DND-41 (cell line): Measurements from ENCODE around the gene HSD17B3.

Experiments
- ATAC-seq: fragments of 200-7000 bp; cut with Tn5 transposase; 3 replicates; pipeline ENCODE4 v1.9.1; 2021; ENCODE audit warnings: low read depth; ENCODE audit not compliant: insufficient read depth
- DNase-seq: peaks from one replicate; pipeline ENCODE4 v3.0.0-alpha.2; 2020
- H2AFZ ChIP-seq: 2 replicates; pipeline ENCODE4 v1.6.0; 2012; ENCODE audit warnings: low read depth, low read length
- H3K27ac ChIP-seq: 2 replicates; pipeline ENCODE4 v1.5.1; 2012; ENCODE audit warnings: low read length, inconsistent platforms
- H3K27me3 ChIP-seq: fragments of 200-600 bp; sonication (generic); 2 replicates; pipeline ENCODE4 v1.6.0; 2012; ENCODE audit warnings: low read length, mild to moderate bottlenecking, inconsistent platforms; ENCODE audit not compliant: insufficient read depth, poor library complexity
- H3K36me3 ChIP-seq: 2 replicates; pipeline ENCODE4 v1.5.1; 2012; ENCODE audit warnings: low read length, inconsistent platforms; ENCODE audit not compliant: insufficient read depth
- H3K4me1 ChIP-seq: 2 replicates; pipeline ENCODE4 v1.5.1; 2012; ENCODE audit warnings: mild to moderate bottlenecking, low read length; ENCODE audit not compliant: insufficient read depth
- H3K4me2 ChIP-seq: 2 replicates; pipeline ENCODE4 v1.6.0; 2012; ENCODE audit warnings: mild to moderate bottlenecking, moderate library complexity, low read length, inconsistent platforms; ENCODE audit not compliant: insufficient read depth
- H3K4me3 ChIP-seq, 2 experiments: fragments of 200-600 bp in 1 of 2; shearing (Covaris generic) in 1 of 2; 2 replicates each; pipeline ENCODE4 v1.5.1; 2012 to 2016; ENCODE audit warnings: inconsistent platforms in 2 of 2, low read length in 2 of 2, mild to moderate bottlenecking in 2 of 2, low read depth in 1 of 2, moderate library complexity in 1 of 2
- H3K79me2 ChIP-seq: 2 replicates; pipeline ENCODE4 v1.6.0; 2012; ENCODE audit warnings: low read length, inconsistent platforms; ENCODE audit not compliant: insufficient read depth
- H3K9ac ChIP-seq: 2 replicates; pipeline ENCODE4 v1.6.0; 2012; ENCODE audit warnings: low read depth, mild to moderate bottlenecking, inconsistent platforms, low read length, moderate library complexity
- H3K9me3 ChIP-seq: 2 replicates; pipeline ENCODE4 v1.5.1; 2012; ENCODE audit warnings: low read length, moderate library complexity, mild to moderate bottlenecking, inconsistent platforms; ENCODE audit not compliant: insufficient read depth, severe bottlenecking
- H4K20me1 ChIP-seq: 2 replicates; pipeline ENCODE4 v1.6.0; 2012; ENCODE audit warnings: low read length; ENCODE audit not compliant: insufficient read depth
- CTCF ChIP-seq: IDR thresholded peaks from 2 replicates; pipeline ENCODE4 v1.5.1; 2012; ENCODE audit warnings: borderline replicate concordance, low read length, moderate library complexity, mild to moderate bottlenecking; ENCODE audit not compliant: poor library complexity, severe bottlenecking; ENCODE audit errors: extremely low read depth
- EZH2 ChIP-seq: IDR thresholded peaks from 3 replicates; pipeline ENCODE4 v1.6.1; 2012; ENCODE audit warnings: borderline replicate concordance, low read depth, mild to moderate bottlenecking, moderate library complexity, low read length, inconsistent platforms; ENCODE audit not compliant: severe bottlenecking

HSD17B3 gene

GRCh38 chr9:96293498-96294158 lies 8.3 kb downstream of the HSD17B3 start:
- no peak overlapping the region for H2AFZ ChIP-seq
- no peaks in the 10 kb centered on the region for H3K27me3 ChIP-seq
- no peaks in the 10 kb centered on the region for H3K36me3 ChIP-seq
- no peaks in the 10 kb centered on the region for H3K9me3 ChIP-seq
- H3K4me3 ChIP-seq = no peak overlapping the region
- no peaks in the 10 kb centered on the region for H3K79me2 ChIP-seq
- H3K4me2 ChIP-seq = no peak overlapping the region
- no peaks in the 10 kb centered on the region for H4K20me1 ChIP-seq
- TF ChIP-seq CTCF (no peak), EZH2 (no peak)
- DNase-seq = no peak
- no peaks in the 10 kb centered on the region for H3K4me1 ChIP-seq
- no peak for ATAC-seq
- no peak overlapping the region for H3K9ac ChIP-seq
- no peak overlapping the region for H3K27ac ChIP-seq

- H3K4me1 ChIP-seq = no peaks in the 10 kb centered on the region
- H3K9ac ChIP-seq = no peak overlapping the region
- TF ChIP-seq EZH2 = no peak
- no peak for TF ChIP-seq CTCF
- no peak overlapping the region for H3K27ac ChIP-seq
- no peak overlapping the region for H2AFZ ChIP-seq
- DNase-seq (no peak), ATAC-seq (no peak)
- H3K9me3 ChIP-seq = peaks cover 3% of the 10 kb centered on the region
- no peaks in the 10 kb centered on the region for H3K36me3 ChIP-seq
- H3K79me2 ChIP-seq = no peaks in the 10 kb centered on the region
- H3K4me2 ChIP-seq = no peak overlapping the region
- H3K4me3 ChIP-seq = no peak overlapping the region
- no peaks in the 10 kb centered on the region for H4K20me1 ChIP-seq
- H3K27me3 ChIP-seq = no peaks in the 10 kb centered on the region
These were observed 12.6 kb downstream of the HSD17B3 start for GRCh38 chr9:96289392-96289791.

- no peak for DNase-seq
- TF ChIP-seq EZH2 (no peak), CTCF (no peak)
- H3K4me2 ChIP-seq = no peak overlapping the region
- no peak overlapping the region for H3K9ac ChIP-seq
- H3K79me2 ChIP-seq = no peaks in the 10 kb centered on the region
- no peak for ATAC-seq
- no peak overlapping the region for H2AFZ ChIP-seq
- H3K36me3 ChIP-seq = no peaks in the 10 kb centered on the region
- H4K20me1 ChIP-seq = no peaks in the 10 kb centered on the region
- peaks cover 5% of the 10 kb centered on the region for H3K9me3 ChIP-seq
- no peak overlapping the region for H3K4me3 ChIP-seq
- no peak overlapping the region for H3K27ac ChIP-seq
- H3K27me3 ChIP-seq = no peaks in the 10 kb centered on the region
- no peaks in the 10 kb centered on the region for H3K4me1 ChIP-seq
These were observed 20.3 kb downstream of the HSD17B3 start for GRCh38 chr9:96281641-96282040.

- Histone ChIP-seq H3K79me2 (no peaks in the 10 kb centered on the region), H3K4me1 (no peaks in the 10 kb centered on the region), H4K20me1 (no peaks in the 10 kb centered on the region), H2AFZ (no peak overlapping the region), H3K4me3 (no peak overlapping the region), H3K9me3 (peaks cover 5% of the 10 kb centered on the region), H3K36me3 (no peaks in the 10 kb centered on the region), H3K27ac (no peak overlapping the region), H3K27me3 (no peaks in the 10 kb centered on the region), H3K9ac (no peak overlapping the region), H3K4me2 (no peak overlapping the region)
- TF ChIP-seq CTCF (no peak), EZH2 (no peak)
- DNase-seq (no peak), ATAC-seq (no peak)
These were observed 22.0 kb downstream of the HSD17B3 start for GRCh38 chr9:96279932-96280331.
